Stimulated activated CD8-positive, alpha-beta memory T cell treated with anti-CD3 and anti-CD28 coated beads, Interleukin-7, amount 100 ng/mL, for 4 hours (primary cell): ENCODE data around the gene DAAM2.

Source experiments
- DNase-seq, 2 donors: peaks; one replicate each; pipeline ENCODE4 v3.0.0-alpha.2; 2020; ENCODE audit warnings: low read depth in 2 of 2

Gene DAAM2

DNA sequence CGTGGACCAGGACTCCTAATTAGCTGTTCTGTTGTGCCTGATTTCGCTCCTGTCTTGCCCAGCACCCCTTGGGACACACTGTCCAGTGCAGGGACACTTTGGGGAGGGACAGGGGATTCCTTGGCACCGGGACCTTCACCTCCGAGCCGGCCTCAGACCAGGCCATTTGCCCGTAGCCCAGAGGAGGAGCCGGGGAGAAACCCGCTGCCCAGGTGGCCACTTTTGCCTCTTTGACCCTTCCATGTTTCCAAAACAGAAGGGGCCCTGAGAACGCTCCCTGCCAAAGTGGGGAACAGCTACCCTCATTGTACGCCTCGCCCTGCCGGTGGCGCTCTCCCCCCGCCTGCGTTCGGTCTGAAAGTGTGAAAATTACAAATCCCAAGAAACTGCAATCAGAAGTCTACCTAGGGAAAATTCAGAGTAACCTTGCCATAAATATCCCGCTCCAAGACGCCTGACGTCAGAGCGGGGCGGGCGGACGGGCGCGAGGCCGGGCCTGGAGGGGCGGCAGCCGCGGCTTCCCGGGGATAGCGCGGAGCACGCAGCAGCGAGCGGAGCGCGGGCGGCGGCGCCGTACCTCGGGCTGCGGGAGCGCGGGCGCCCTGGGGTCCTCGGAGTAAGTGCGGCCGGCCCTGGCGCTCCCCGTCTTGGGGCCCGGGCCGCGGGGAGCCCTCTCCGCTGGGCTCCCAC, at the start of gene DAAM2:
DAAM2 (plus strand) TSS at position 527 of the 690 bp plus-strand sequence. CDS start 63,927 bp downstream, outside the sequence.
- DNase-seq = no peak

DNA sequence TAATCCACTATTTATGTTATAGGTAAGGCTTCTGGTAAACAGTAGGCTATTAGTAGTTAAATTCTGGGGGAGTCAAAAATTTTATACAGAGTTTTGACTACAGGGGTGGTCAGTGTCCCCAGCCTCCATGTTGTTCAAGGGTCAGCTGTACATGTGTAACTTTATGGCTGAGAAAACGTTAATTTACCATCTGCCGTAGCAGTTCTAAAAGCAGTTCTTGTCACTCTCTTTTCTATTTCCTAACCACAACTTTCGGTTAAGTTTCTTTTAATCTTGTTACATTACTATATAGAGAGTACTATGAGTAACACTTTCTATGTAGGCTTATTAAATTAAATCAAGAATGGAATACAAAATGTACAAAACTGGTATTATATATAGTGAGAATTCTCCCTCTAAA, 45.4 kb upstream of the DAAM2 start:
- no peak for DNase-seq

DNA sequence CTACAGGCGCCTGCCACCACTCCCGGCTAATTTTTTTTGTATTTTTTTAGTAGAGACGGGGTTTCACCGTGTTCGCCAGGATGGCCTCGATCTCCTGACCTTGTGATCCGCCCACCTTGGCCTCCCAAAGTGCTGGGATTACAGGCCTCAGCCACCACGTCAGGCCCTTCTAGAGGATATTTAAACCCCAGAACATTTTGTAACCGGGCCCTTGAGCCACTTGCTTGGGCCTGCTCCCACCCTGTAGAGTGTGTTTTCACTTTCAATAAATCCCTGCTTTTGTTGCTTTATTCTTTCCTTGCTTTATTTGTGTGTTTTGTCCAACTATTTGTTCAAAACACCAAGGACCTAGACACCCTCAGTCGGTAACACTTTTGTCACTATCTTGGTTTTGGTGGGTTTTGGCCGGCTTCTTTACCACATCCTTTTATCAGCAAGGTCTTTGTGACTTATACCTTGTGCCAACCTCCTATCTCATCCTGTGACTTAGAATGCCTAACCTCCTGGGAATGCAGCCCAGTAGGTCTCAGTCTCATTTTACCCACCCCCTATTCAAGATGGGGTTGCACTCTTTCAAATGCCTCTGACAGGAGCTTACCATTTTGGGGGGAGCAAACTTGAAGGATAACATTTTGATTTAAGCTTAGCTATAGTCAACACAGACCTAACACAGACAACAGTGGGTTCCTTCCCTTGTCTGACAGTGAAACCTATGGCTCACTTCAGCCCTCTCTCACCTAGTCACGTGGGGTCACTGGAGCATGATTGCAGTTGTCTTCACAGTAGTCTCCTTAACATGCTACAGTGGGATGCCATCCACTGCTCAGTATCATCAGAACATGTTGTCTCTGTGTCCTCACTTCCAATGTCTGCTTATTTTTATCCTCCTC, 39.1 kb upstream of the DAAM2 start:
- no peak for DNase-seq

DNA sequence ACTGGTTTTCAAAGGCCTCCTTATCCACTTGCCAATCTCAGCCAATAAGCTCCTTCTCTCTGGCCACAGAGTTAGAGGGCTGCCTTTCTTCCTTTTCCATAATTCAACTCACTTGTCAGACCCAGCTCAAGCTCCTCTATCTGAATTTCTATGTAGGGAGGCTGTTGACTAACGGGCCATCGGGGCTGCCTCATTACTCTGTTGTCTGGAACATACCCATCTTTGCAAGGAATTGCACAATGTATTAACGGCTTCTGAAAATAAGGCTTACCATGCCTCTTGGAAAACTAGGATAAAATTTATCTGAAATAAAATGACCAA, 38.5 kb upstream of the DAAM2 start:
- DNase-seq = no peak

DNA sequence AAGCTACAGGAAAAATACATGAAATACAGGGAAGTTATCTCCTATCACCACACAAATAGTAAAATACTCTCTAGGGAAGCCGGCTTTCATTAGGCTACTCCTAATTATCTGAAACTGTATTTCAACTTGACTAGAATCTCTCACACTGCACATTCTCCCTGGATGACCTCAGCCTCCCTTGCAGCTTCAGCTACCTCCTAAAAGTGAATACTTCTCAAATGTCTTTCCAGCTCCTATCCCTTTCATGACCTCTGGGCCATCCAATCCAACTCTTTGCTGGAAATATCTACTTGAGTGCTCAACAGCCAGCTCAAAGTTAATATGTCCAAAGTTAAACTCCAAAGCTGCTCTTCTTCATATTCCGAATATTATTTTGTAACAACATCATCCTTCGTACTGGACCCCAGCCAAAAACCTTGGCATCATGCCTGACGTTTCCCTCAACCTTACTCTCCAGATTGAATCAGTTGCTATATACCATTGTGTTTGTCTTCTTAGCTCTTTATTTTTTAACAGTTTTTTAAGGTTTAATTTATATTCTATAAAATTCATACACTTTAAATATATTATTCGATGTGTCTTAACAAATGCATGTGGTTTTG, 37.6 kb upstream of the DAAM2 start:
- no peak for DNase-seq

DNA sequence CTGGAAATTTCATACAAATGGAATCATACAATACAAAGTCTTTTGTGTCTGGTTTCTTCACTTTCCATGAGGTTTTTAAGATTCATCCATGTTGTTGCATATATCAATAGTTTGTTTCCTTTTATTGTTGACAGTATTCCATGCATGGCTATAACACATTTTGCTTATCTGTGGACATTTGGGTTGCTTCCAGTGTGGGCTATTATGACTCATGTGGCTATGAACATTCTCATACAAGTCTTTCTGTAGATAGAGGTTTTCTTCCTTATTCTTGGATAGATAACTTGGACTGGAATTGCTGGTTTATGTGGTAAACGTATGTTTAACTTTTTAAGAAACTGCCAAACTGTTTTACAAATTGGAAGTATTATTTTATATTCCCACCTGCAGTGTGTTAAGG, 36.9 kb upstream of the DAAM2 start:
- DNase-seq = no peak

DNA sequence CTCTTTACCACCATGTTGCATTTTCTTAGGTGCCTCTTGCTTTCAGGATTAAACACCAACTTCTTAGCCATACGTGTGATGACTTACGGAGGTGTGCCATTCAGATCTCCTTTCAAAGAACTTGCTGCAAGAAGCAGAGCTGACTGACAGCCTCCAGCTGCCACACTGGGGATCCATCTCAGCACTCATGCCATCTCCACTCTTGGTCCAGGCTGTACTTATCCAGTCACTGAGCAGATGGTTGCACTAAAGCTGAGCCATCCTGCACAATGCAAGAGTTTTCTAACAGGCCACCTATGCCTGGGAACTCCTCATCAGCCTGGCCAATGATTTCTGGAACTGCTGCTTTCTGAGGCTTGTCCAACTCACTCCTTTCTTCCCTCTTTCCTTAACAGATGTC, 35.6 kb upstream of the DAAM2 start:
- no peak for DNase-seq

DNA sequence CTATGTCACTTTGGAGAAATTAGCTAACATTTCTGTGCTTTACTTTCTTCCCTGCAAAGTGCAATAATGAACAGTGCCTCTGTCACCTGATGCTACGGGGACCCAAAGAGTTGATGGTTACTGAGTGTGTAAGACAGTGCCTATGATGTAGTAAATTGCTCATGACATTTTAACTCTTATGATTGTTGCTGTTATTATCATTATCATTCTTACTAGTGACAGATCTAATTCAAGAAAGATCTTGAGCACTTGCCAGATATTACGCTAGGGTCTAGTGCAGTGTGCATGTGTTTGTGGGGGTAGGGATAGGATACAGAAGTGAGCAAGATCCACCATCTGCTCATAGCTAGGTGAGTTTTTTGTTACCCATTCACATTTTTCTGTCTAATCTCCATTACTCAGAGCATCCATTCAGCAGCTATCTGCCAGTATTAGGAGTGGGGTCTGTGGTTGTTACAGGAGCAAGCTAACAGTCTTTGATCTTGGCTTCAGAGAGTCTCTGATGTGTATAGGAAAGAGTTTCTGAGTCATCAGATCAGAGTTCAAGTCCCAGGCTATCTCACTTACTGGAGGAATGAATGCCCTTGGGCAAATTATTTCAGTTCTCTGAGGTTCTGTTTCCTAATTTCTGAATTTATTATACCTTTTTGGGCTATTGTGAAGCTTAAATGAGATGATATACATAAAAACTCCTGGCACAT, 33.1 kb upstream of the DAAM2 start:
- no peak for DNase-seq

DNA sequence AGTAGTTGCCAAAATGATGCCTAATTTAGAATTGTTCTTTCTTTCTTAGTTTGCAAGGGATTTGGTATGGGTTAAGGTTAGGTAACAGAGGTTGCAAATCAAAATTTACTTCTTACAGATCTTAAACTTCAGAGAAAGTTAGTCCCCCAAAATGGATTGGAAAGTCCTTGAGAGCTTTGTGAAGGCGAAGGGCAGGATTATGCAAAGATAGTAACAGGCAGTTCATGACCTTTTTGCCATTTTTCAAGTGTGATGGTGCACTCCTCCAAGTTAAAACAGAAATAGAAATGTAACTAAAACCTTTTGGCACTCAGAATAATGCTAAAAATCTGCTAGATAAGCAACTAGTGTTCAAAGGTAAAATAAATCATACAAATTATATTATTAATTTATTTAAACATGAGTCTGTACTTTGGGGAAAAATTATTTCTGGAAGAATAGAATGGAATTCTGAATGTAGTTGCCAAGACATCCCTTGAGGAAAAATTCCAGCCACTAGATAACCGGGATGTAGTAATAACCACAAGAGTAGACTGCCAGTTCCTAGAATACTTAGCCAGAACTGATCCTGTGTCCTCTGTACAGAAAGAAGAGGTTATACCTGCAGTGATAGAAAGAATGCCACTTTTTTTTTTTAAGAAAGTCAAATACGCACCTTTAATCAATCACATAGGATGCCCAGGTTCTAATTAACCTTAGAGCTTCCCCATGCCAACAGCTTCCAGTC, 31.8 kb upstream of the DAAM2 start:
- no peak for DNase-seq

DNA sequence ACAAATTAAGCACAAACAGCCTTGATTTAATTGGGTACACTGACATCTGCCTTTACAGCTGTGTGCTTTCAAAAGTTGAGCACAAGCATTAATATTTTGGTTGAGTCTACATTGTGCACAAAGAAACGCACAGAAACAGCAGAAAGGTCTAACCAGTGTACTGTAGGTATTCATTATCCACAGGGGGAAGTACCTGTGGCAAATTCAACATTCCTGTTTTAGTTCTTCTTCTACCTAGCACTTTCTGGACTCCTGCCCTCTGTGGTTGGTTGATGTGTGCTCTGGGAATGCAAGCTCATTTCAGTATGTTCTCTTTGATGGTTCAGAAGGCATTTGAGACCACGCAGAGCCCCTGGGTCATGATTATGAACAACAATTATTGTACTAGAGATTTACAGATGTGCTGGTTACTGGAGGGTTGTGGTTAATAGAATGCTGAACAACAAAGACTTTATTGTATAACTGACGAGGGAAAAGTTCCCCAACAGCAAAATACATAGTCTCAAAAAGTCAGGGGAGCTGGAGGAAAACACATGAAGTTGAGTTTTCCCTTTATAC, 26.6 kb upstream of the DAAM2 start:
- DNase-seq = no peak

DNA sequence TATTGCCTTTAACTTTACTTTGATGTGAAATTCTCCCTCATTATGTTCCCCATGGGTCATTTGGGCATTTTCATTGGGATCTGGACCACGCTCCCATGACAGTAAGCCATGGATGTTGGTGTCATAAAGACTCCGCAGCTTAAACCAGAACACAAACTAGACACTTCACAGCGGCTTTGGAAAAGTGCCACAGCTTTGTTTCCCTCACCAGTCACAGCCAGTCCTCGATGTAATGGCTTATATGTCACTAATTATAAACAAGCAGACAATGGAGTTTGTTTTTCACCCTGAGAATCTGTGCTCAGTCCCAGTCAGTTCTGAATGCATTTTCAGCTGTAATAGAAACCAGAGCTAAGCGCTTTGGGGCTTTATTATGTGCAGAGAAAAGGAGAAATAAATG, 23.2 kb upstream of the DAAM2 start:
- DNase-seq = no peak

DNA sequence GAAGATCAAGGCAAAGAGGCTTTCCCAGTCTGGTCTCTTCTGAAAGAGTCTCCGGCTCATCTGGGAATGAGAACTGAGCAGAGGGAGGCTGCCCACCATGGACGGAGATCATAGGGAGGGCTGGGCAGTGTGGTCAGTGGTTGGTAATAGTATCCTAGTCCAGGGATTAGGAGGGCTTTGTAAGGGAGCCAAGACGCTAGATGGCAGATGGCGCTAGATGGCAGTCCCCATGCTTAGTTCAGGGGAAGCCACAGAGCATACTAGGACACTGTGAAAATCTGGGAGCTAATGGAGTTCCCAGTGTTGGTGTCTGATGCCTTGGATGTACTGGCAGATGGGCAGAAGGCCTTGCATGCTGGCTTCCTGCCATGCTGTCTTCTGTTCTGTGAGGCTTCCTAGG, 21.7 kb upstream of the DAAM2 start:
- DNase-seq = no peak

DNA sequence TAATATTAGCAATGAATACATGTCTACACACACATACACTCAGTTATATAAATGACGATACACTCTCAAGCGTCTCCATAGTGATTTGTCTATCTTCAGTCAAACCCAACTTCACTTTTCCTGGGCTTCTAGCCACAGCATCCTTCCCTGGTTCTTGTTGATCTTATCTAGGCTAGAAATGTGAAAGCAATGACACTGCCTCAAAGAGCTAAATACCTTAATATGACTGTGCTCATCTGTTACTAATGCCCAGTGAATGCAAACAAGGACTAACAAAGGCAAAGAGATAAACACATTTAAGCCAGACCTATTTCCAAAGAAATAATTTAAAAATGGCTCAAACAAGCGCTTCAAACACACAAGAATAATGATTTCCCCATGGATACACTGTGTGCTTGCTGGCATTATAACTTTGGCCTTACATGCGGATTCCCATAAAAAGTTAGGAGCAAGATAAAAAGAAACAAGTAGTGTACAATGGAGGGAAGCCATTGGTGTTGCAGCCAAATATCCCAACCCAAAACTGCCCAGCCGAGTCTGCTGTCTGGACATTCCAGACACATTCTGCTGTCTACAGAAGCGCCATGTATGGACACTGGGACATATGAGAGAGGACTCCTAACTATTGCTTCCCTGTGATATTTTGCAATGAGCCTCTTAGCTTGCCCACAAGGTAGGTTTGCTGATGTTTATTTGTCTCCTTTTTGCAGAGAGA, 19.5 kb upstream of the DAAM2 start:
- DNase-seq = no peak

DNA sequence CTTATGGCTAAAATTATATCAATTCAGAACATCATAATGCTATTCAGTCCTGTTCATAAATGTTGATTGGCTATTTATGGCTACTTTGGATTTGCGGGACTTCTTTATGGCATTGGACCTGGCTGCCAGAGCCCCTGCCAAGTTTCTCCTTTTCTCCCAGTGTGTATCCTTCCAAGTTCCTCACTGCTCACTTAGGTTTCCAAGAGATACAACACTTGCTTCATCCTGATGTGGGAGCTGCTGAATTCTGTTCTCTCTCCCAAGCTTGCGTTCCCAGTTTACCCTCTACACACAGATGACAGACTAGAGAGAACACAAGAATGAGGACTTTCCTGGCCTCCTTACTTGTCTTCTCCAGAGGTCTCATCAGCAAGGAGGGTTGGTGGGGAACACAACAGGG, 18.4 kb upstream of the DAAM2 start:
- DNase-seq = no peak

DNA sequence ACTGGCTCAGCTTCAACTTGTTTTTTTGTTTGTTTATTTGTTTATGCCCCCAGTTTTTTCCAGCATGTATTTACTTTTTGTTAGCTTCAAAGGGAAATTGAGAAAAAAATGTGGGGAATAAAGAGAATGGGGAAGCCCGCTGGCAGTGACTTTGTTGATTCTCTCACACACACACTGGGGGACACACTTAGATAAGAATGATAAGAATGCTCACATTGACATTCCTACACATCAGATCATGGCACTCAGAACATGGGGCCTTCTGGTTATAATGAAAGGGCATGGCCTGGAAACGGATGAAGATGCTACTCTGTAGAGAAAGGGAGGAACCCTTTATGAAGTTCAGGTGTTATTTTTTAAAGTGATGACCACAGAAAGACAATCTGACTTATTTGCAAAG, 15.6 kb upstream of the DAAM2 start:
- no peak for DNase-seq

DNA sequence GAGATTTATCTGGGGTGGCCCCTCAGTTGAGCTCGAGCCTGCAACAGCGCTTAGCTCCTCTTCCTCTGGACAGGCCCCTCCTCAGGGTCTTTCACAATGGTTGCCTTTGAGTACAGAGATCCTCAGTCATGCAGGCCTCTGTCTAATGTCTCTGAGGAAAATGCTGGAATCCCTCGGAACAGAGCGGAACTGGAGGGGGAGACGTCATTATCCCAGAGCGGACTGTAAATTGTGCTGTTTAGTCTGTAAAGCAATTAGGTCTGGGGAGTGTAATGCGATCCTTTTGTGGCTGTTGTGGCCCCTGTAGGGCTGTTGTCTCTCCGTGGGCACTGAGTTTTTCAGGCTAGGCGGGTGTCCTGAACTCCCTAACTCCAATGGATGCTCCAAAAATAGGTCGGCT, 15.0 kb upstream of the DAAM2 start:
- DNase-seq = no peak

DNA sequence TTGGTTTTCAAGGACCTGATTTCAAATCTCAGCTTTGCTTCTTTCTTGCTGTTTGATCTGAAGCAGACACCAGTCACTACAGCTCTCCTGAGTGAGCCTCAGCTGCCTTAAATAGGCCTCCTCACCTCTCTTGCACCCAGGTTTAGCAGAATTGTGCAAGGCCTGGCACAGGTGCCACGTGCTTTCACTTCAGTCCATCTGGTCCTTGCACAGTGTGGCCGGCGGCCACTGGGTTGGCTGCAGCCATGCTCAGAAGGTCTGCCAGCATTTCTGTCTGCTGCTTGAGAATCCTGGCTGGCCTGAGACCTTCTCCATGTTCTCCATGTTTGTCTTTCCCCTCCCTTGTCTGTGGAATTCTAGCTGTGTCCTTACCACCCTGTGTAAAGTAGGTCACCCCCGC, 14.5 kb upstream of the DAAM2 start:
- DNase-seq = no peak

DNA sequence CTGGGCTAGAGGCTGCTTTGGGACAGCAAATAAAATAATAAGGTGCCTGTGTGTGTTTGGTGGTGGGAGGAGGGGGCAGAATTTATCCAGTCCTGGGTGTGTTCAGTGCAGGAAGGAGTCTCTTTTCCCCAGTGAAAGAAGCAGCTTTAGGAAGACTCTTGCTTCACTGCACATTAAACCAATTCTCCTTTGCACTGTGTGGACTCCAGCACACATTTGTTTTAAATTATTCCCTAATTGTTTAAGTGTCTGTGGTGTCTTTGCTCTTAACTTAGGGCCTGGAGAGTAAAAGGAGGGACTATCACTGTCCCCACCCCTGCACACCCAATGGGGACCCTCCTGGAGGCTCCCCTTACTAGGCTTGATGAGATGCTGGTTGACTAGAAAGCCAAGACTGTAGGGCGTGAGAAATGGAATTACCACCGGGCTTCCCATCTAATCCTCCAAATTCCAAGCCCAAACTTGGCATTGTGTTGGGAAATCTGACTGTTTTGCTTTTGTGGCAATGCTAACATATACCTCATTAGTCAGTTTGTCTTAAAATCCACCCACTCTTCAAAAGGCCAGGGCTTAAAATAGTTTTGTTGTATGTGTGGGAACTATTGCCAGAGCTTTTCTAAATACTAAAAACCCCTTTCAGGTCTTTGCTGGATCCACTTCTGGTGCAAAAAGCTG, 13.5 kb upstream of the DAAM2 start:
- DNase-seq = no peak

DNA sequence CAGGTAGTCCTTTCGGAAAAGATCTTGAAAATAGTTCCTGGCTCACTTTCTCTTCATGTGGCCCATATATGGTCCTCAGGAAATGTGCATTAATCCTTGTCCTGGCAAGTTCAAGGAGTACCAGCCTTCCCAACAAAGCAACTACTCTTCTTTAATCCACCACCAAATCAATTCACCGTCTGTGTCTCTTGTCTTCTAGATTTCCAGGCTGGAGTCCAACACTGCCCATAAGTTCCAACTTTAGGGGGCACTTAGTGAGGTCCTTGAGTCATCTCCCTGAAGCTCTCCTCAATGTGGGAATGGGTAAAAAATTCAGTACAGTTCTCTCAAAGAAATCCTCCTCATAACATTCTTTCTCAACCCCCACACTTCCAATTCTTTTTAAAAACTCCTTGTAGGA, 6.9 kb upstream of the DAAM2 start:
- DNase-seq = no peak

DNA sequence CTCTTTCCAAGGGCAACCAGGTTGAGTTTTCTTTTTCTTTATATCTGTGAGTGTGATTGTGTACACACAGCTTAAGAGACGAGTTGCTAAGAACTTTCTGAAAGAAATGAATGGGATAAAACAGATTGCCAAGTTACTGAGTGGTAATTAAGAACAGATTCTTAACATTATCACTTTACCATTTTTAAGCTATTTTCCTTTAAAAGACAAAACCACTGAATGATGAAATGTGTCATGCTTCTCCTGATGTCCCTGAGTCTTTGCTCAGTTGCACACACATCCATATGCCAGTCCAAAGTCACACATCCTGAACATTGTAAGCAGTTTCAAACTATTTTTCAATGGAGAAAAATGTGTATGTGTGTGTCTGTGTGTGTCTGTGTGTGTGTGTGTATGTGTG, 5.5 kb upstream of the DAAM2 start:
- no peak for DNase-seq
